ENCODE results near the gene PAXIP1.

The PAXIP1 gene

GRCh38 chr7:154990964-154991540, 11.9 kb downstream of the PAXIP1 start:
- Histone ChIP-seq H3K36me3 (ENCODE audit: control insufficient read depth, low read length) (peaks cover 94% of the 10 kb centered on the region), H3K79me2 (ENCODE audit: control insufficient read depth, low read length) (peaks cover 39% of the 10 kb centered on the region)
- TF ChIP-seq EZH2phosphoT487 (IDR thresholded peaks at IDR 0.05; ENCODE audit: borderline replicate concordance, low read length) (no peak), CTCF (IDR thresholded peaks at IDR 0.05; ENCODE audit: low read depth, low read length, poor library complexity, severe bottlenecking) (no peak)

GRCh38 chr7:154987571-154987970, 15.4 kb downstream of the PAXIP1 start:
- TF ChIP-seq EZH2phosphoT487 (IDR thresholded peaks at IDR 0.05; ENCODE audit: borderline replicate concordance, low read length), result no peak
- TF ChIP-seq CTCF (IDR thresholded peaks at IDR 0.05; ENCODE audit: low read depth, low read length, poor library complexity, severe bottlenecking), result no peak
- Histone ChIP-seq H3F3A (ENCODE audit: control insufficient read depth, insufficient read depth) (no peaks in the 10 kb centered on the region; the same call in none of the 2 replicates), H3K4me1 (ENCODE audit: control insufficient read depth, low read length) (no peaks in the 10 kb centered on the region), H3K27ac (ENCODE audit: low read depth, low read length) (no peak overlapping the region), H3K27me3 (ENCODE audit: control insufficient read depth, low read length) (no peaks in the 10 kb centered on the region), H3K9me3 (ENCODE audit: control insufficient read depth, insufficient read depth, low read length) (no peaks in the 10 kb centered on the region), H3K36me3 (ENCODE audit: control insufficient read depth, low read length) (peaks cover 83% of the 10 kb centered on the region), H4K20me1 (ENCODE audit: control insufficient read depth, insufficient read depth, low read depth, low read length) (no peaks in the 10 kb centered on the region), H3K4me3 (ENCODE audit: low read length) (no peak overlapping the region), H3K9me2 (replicated peaks; ENCODE audit: control insufficient read depth, low read length) (no peaks in the 10 kb centered on the region), H3K4me2 (ENCODE audit: low read length) (no peak overlapping the region), H3K79me2 (ENCODE audit: control insufficient read depth, low read length) (peaks cover 13% of the 10 kb centered on the region)

More at GRCh38 chr7:154990964-154991540, 11.9 kb downstream of the PAXIP1 start:
- no peaks in the 10 kb centered on the region for H3K4me1 ChIP-seq (ENCODE audit: control insufficient read depth, low read length)
- H3F3A ChIP-seq (ENCODE audit: control insufficient read depth, insufficient read depth), result no peaks in the 10 kb centered on the region
- H3K27me3 ChIP-seq (ENCODE audit: control insufficient read depth, low read length), result no peaks in the 10 kb centered on the region
- no peaks in the 10 kb centered on the region for H3K9me3 ChIP-seq (ENCODE audit: control insufficient read depth, insufficient read depth, low read length)
- no peak overlapping the region for H3K27ac ChIP-seq (ENCODE audit: low read depth, low read length)
- no peaks in the 10 kb centered on the region for H3K9me2 ChIP-seq (replicated peaks; ENCODE audit: control insufficient read depth, low read length)
- no peak overlapping the region for H3K4me3 ChIP-seq (ENCODE audit: low read length)
- no peak overlapping the region for H3K4me2 ChIP-seq (ENCODE audit: low read length)
- peaks cover 6% of the 10 kb centered on the region; the same call in 1 of the 2 replicates for H4K20me1 ChIP-seq (ENCODE audit: control insufficient read depth, insufficient read depth, low read depth, low read length)

- Histone ChIP-seq H3K4me2 (ENCODE audit: low read length) (no peak overlapping the region), H3K9me2 (replicated peaks; ENCODE audit: control insufficient read depth, low read length) (no peaks in the 10 kb centered on the region), H3K27me3 (ENCODE audit: control insufficient read depth, low read length) (no peaks in the 10 kb centered on the region), H4K20me1 (ENCODE audit: control insufficient read depth, insufficient read depth, low read depth, low read length) (no peaks in the 10 kb centered on the region), H3F3A (ENCODE audit: control insufficient read depth, insufficient read depth) (no peaks in the 10 kb centered on the region; the same call in none of the 2 replicates), H3K9me3 (ENCODE audit: control insufficient read depth, insufficient read depth, low read length) (no peaks in the 10 kb centered on the region), H3K4me1 (ENCODE audit: control insufficient read depth, low read length) (no peaks in the 10 kb centered on the region), H3K36me3 (ENCODE audit: control insufficient read depth, low read length) (peaks cover 83% of the 10 kb centered on the region), H3K79me2 (ENCODE audit: control insufficient read depth, low read length) (peaks cover 5% of the 10 kb centered on the region), H3K4me3 (ENCODE audit: low read length) (no peak overlapping the region), H3K27ac (ENCODE audit: low read depth, low read length) (no peak overlapping the region)
- no peak for TF ChIP-seq EZH2phosphoT487 (IDR thresholded peaks at IDR 0.05; ENCODE audit: borderline replicate concordance, low read length)
Observed at GRCh38 chr7:154986200-154986945, 16.6 kb downstream of the PAXIP1 start.

- H3K36me3 ChIP-seq (ENCODE audit: control insufficient read depth, low read length), result peaks cover 84% of the 10 kb centered on the region
- H3K27ac ChIP-seq (ENCODE audit: low read depth, low read length), result no peak overlapping the region
- no peak overlapping the region for H3K4me2 ChIP-seq (ENCODE audit: low read length)
- H4K20me1 ChIP-seq (ENCODE audit: control insufficient read depth, insufficient read depth, low read depth, low read length), result no peaks in the 10 kb centered on the region
- H3K4me1 ChIP-seq (ENCODE audit: control insufficient read depth, low read length), result no peaks in the 10 kb centered on the region
- no peak for TF ChIP-seq EZH2phosphoT487 (IDR thresholded peaks at IDR 0.05; ENCODE audit: borderline replicate concordance, low read length)
- no peaks in the 10 kb centered on the region for H3K9me2 ChIP-seq (replicated peaks; ENCODE audit: control insufficient read depth, low read length)
- H3K79me2 ChIP-seq (ENCODE audit: control insufficient read depth, low read length), result peaks cover 2% of the 10 kb centered on the region
- H3K4me3 ChIP-seq (ENCODE audit: low read length), result no peak overlapping the region
- no peaks in the 10 kb centered on the region; the same call in none of the 2 replicates for H3F3A ChIP-seq (ENCODE audit: control insufficient read depth, insufficient read depth)
- no peaks in the 10 kb centered on the region for H3K9me3 ChIP-seq (ENCODE audit: control insufficient read depth, insufficient read depth, low read length)
- H3K27me3 ChIP-seq (ENCODE audit: control insufficient read depth, low read length), result no peaks in the 10 kb centered on the region
Observed at GRCh38 chr7:154985230-154985629, 17.7 kb downstream of the PAXIP1 start.
